Stimulated activated CD4-positive, alpha-beta T cell treated with anti-CD3 and anti-CD28 coated beads, Interleukin-2, amount 100 ng/mL, for 4 hours (primary cell): Measurements from ENCODE around the gene CXXC5.

Experiments used
- DNase-seq: peaks from one replicate; pipeline ENCODE4 v3.0.0-alpha.2; 2020; ENCODE audit warnings: low read depth

The CXXC5 gene

GRCh38 chr5:139651043-139651834 lies 3.1 kb downstream of the CXXC5 start:
- DNase-seq: no peak

GRCh38 chr5:139651853-139652787 lies 4.0 kb downstream of the CXXC5 start:
- peak; percentile 52 for DNase-seq

DNA sequence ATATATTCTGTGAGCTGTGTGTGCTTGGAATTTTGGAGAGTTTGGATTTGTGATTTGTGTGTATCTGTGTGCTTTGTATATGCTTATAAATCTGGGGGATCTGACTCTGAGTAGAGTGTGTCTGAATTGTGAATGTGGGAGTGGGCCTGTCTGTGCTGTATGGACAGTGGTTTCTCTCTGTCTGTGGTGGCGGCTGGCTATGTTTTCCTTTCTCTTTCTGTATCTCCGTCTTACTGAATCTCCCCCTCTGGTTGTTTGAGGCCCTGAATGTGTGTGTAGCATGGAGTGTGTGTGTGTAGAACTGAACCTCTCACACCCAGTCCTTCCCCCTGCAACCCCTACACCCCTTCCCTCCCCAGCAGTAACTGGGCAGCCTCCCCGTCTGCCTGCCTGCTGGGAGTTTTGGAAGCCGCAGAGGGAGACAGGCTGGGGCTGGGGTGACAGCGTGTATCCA lies 4.7 kb downstream of the CXXC5 start:
- no peak for DNase-seq

DNA sequence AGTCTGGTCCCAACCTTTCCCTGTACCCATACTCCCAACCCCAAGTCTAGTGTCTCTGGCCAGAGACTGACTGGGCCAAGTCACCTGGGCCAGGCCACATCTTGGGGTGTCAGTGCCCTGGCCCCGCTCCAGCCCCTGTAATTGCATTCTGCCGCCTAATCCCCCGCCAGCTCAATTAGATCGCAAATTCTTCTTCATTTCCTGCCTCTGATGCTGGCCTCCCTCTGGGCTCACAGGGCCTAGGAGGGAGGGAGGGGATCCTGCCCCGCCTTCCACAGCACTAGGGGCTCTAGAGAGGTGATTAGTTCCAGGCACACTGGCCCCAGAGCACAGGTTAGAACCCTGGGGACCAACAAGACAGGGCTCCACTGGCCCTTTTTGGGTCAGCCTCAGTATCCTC lies 5.5 kb downstream of the CXXC5 start:
- no peak for DNase-seq

- no peak for DNase-seq
Measured at GRCh38 chr5:139654464-139654863, 6.3 kb downstream of the CXXC5 start.

GRCh38 chr5:139654871-139655491 lies 6.8 kb downstream of the CXXC5 start:
- no peak for DNase-seq

- no peak for DNase-seq
Measured at GRCh38 chr5:139655727-139656271, 7.7 kb downstream of the CXXC5 start.

DNA sequence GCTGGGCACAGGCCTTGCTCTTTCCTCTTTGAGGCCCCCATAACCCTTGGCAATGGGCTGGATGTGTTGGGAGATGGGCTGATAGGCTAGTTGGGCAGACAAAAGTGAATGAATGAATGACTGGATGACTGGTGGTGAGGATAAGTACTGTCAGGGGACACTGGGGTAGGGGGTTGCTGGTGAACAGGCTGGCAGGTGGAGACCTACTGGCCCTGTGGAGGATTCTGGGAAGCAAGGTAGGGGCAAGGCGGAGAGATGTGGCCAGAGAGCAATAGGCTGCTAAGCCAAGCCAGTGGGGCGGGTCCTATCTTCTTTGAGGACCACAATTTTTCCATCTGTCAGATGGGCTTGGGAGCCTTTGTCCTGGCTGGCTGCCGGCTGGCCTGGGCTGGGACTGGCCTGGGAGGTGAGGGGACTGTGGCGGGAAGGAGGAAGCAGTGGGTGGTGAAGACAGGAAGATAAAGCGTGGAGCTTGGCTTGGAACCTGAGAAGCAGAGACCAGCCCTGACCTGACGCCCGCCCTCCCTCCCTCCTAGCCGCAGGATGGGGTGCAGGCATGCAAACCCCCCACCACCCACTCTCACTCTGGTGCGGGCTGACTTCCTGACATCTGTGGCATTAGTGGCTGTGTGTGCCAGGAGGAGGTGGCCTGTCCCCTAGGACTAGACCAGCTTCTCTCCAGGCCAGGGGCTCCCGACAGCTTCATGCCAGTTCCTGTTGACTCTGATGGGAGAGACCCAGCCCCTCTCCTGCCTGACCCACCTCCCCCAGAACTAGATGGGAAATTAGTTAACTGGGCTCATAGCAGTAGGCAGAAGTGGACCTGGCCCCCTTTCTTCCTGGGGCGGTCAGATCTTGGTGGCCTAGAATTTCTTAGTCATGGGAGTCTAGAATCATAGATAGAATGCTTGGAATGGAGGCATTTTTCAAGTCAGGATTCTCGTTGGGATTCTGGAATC lies 9.5 kb downstream of the CXXC5 start:
- DNase-seq: no peak

GRCh38 chr5:139658501-139658927 lies 10.4 kb downstream of the CXXC5 start:
- no peak for DNase-seq

- no peak for DNase-seq
Measured at GRCh38 chr5:139658928-139659667, 10.9 kb downstream of the CXXC5 start.

DNA sequence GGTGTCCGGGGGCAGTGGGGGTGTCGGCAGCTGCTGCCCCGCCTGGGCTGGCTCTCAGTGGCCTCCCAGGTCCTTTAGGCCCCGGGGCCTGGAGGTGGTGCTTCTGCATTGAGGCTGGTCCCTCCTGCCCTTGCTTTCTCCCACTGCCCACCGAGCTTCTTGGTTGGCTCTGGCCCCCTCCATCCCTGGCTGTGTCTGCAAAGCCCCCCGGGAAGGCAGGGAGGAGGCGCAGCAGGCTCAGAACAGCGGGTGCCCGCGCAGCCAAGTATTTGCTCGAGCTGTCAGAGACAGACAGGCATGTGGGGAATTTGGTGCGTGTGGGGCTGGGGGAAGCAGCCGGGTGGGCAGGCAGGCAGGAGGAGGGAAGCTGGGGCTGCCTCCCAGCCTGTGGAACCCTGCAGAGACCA lies 11.5 kb downstream of the CXXC5 start:
- DNase-seq: no peak

DNA sequence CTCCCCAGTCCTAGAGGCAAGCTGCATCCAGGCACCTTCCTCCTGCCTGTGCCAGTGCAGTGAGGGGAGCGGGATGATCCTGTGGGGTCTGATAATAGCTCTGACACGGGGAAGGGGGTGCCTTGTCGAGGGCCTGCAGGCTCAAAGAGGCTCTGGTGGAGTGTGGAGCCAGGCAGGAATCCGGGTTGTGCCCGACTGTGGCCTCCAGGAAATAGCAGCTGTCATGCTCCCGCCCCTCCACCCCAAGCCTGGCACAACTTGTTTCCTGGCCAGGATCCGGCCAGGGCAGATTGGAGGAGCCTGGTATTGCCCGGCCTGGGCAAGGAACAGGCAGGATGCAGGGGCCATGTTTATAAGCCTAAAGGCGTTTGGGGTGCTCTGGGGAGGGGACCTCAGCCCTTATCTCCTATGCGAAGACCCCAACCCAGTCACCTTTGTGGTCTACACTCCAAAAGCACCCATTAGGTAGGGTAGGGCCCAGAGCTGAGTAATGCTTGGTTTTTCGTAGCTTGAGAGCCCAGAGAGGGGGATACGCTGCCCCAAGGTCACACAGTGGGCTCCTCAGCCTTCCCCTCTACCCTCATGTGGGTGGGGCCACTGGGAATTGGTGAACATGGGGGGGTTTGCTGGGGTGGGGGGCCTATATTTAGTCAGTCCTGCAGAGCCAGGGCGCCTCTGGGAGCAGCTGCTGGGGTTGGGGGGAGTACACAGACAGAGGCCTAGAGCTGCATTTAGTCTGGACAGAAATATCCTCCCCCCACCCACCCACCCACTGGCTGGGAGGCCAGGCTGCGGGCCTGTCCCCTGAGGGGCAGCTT lies 12.2 kb downstream of the CXXC5 start:
- no peak for DNase-seq

DNA sequence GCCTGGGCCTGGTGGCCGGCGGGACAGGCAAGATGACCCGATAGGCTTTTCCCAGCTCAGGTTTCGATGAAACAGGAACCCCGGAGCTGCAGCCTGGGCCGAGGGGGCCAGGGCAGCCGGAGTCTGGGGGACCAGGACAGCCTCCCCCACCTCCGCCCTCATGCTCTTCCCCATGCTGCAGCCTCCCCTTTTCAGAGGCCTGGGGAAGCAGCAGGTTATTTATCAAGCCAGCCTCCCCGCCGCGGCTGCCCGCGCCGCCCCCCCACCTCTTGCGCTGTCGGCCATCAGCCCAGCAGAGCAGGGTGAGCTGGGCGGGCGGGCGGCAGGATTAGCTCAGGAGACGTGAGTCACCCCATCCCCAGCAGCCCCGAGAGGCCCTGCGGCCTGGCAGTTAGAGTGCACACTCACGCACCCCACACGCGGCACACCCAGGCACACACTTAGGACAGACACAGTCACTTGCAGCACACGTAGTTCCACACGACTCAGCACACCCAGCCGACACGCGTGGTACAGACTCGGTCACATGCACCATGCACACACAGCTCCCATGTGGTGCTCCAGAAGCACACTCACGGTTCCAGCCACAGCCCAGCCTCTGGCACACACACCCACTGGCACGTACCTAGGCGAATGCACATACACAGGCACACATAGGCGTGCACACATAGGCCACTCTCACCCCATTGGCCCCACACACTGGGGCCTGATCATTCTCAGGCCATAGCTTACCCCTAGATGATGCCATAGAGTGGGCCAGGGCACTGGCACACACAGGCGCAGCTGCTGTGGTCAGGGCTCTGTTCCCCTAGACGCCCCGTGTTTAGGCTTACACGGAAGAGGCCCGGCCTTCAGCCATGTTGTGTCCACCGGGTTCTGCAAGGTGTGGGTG lies 13.0 kb downstream of the CXXC5 start:
- DNase-seq: no peak

DNA sequence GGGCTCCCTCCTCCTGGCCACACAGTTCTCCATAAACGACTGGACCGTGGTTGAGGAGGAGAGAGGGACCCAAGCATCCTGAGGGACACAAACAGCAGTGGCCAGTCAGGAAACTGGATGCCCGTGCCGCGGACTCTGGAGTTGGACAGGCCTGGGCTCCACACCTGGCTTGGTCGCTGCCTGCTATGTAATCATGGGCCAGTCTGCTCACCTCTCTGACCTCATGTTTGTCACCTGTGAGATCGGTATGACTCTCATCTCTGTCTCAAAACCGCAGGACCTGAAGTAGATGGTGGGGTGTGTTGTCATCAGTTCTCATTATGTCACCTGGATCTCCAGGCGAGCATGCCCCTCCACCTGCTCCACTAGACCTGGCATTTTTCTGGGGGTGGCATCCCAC lies 14.5 kb downstream of the CXXC5 start:
- DNase-seq: no peak

GRCh38 chr5:139663207-139664085 lies 15.3 kb downstream of the CXXC5 start:
- no peak for DNase-seq

GRCh38 chr5:139664086-139664693 lies 16.0 kb downstream of the CXXC5 start:
- no peak for DNase-seq
